Activated naive CD4-positive, alpha-beta T cell (primary cell): ENCODE results near the gene MAPK13.
"Not testable (repeated sequence)": the region's sequence is repeated elsewhere in the genome, so short reads cannot be mapped to it uniquely, and the experiment has no call there.

Experiments used
- DNase-seq, 4 experiments: peaks; one replicate each; lab custom pipeline; 2025; lab: John Stamatoyannopoulos, UW

Gene MAPK13

GRCh38 chr6:36127462-36128016 is 2.8 kb upstream of the MAPK13 start:
- DNase-seq = no peak

DNA sequence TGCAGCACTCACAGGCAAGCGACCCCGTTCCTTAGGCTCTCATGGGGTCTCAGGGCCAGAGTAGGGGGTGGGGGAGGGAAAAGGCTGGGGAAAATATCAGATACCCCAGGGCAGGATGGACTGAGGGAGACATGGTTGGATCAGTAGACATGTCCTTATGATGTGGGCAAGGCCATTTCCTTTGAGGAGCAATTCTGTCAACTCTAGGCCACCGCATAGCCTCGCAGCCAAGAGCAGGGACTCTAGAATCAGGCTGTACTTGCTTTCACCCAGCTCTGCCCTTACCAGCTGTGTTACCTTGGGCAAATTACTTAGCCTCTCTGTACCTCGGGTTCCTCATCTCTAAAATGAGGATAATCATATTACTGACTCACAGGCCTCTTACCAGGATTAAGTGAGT is 2.2 kb upstream of the MAPK13 start:
- no peak for DNase-seq

- no peak for DNase-seq
These were observed 1.5 kb upstream of the MAPK13 start for GRCh38 chr6:36128793-36129192.

DNA sequence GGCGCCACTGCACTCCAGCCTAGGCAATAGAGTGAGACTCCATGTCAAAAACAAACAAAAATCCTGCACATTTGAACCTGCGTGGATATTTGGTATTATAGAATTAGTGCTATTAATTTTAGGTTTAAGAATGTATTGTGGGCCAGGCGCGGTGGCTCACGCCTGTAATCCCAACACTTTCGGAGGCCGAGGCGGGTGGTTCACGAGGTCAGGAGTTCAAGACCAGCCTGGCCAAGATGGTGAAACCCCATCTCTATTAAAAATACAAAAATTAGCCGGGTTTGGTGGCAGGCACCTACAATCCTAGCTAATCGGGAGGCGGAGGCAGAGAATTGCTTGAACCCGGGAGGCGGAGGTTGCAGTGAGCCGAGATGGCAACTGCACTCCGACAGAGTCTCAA is 979 bp upstream of the MAPK13 start:
- DNase-seq = not testable (repeated sequence)

DNA sequence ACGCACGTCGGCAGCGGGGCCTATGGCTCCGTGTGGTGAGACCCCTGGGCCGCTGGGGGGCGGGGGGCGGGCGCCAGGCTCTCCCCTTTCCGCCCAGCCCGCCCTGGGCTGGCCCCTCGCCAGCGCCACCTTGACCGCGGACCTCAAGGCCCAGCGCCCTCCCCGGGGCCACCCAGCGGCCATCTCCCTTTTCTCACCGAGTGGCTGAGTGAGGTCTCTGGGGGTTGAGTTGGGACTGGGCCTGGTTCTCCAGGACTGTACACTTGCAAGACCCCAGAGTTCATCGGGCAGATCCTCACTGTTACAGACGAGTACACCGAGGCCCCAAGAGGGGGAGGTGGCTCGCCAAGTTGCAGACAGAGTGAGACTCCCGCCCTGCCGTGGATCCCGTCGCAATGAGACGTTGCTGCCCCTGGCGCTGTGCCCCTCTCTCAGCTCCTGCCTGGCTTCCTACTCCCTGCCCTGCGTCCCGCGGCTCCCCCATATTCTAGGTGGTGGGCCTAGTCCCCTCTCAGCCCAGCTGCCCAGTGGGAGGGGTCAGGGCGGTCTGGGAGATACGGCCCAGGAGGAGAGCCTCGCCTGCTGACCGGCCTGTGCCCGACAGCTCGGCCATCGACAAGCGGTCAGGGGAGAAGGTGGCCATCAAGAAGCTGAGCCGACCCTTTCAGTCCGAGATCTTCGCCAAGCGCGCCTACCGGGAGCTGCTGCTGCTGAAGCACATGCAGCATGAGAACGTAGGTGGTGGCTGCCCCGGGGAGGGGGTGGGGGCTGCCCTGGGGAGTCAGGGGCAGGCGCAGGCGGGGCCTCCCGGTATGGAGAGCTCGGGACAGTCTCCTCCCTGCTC is 576 bp downstream of the MAPK13 start:
- peak in 2 of 4 experiments; percentile 42 to 49 for DNase-seq

GRCh38 chr6:36131511-36132245 is 1.4 kb downstream of the MAPK13 start:
- peak in 1 of 4 experiments; percentile 13 for DNase-seq

- DNase-seq = no peak
These were observed 2.1 kb downstream of the MAPK13 start for GRCh38 chr6:36132246-36132895.

GRCh38 chr6:36133148-36133547 is 2.8 kb downstream of the MAPK13 start:
- DNase-seq = no peak

- no peak for DNase-seq
These were observed 3.6 kb downstream of the MAPK13 start for GRCh38 chr6:36133912-36134311.

- no peak for DNase-seq
These were observed 4.9 kb downstream of the MAPK13 start for GRCh38 chr6:36135053-36135731.

- no peak for DNase-seq
These were observed 5.7 kb downstream of the MAPK13 start for GRCh38 chr6:36136034-36136433.

DNA sequence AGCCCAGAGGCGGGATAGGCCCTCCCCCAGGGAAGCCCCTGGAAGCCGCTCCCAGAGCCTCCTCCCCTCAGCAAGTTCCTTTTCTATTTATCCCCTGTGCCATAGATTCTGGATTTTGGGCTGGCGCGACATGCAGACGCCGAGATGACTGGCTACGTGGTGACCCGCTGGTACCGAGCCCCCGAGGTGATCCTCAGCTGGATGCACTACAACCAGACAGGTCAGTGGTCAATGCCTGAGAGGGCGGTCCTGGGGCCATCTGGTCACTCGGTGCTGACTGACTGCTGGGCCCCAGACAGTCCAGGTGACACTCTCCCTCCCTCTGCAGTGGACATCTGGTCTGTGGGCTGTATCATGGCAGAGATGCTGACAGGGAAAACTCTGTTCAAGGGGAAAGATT is 6.2 kb downstream of the MAPK13 start:
- DNase-seq = no peak

GRCh38 chr6:36138667-36139066 is 8.4 kb downstream of the MAPK13 start:
- no peak for DNase-seq

DNA sequence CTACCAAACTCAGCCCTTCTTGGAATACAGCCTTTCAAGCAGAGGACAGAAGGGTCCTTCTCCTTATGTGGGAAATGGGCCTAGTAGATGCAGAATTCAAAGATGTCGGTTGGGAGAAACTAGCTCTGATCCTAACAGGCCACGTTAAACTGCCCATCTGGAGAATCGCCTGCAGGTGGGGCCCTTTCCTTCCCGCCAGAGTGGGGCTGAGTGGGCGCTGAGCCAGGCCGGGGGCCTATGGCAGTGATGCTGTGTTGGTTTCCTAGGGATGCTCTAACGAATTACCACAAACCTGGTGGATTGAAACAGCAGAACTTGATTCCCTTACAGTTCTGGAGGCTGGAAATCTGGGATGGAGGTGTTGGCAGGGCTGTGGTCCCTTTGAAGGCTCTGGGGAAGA is 9.1 kb downstream of the MAPK13 start:
- DNase-seq = no peak

- no peak for DNase-seq
These were observed 9.8 kb downstream of the MAPK13 start for GRCh38 chr6:36139991-36140710.

DNA sequence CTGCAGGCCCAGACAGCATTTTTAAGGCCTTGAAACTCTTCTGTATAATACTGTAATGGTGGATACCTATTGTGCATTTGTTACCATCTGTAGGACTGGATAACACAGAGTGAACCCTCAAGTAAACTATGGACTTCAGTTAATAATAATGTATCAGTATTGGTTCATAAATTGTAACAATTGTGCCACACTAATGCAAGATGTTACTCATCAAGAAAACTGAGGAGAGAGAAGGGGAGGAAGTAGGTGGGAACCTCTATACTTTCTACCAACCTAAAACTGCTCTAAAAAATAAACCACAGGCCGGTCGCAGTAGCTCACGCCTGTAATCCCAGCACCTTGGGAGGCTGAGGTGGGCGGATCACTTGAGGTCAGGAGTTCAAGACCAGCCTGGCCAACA is 10.8 kb downstream of the MAPK13 start:
- DNase-seq = no peak

GRCh38 chr6:36141961-36142360 is 11.6 kb downstream of the MAPK13 start:
- no peak for DNase-seq

- no peak for DNase-seq
These were observed 12.9 kb downstream of the MAPK13 start for GRCh38 chr6:36142971-36143838.

DNA sequence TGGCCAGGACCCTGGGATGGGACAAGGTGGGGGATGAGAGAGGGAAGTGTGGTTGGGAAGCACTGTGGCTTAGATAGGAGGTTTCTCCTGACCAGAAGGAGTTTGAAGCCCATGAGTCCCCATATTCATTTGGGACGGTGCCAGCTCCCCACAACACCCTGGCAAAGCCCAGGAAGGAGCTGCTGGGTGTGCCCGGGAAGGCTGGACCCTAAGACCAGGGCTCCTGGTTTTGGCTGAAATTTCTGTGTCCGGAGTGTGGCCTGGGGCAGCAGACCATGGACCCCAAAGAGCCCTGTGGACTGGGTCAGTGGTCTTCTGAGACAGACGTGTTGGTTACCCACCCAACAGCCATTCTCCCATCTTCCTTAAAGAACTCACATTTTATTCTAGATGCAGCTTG is 15.2 kb downstream of the MAPK13 start:
- no peak for DNase-seq

DNA sequence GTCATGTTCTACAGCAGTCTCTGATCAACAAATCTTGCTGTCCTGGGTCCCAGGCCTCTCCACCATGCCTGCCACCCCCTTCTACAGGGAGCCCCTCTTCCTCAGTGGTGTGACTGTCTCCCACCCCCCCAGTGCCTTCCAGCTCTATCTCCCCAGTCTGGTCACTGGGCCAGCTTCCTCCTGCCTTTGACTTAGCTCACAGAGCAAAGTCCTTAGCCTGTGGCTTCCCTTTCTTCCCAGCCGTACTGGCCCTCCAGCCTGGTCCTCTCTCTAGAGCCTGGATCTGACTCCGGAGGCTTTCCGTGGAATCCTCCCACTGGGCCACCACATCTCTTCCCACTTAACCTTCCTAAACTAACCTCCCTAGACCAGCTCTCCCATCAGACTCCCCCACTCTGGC is 17.0 kb downstream of the MAPK13 start:
- no peak for DNase-seq
